Measurements from ENCODE around the gene COMMD10.
"Not testable (repeated sequence)": the region's sequence is repeated elsewhere in the genome, so short reads cannot be mapped to it uniquely, and the experiment has no call there.

The COMMD10 gene

DNA sequence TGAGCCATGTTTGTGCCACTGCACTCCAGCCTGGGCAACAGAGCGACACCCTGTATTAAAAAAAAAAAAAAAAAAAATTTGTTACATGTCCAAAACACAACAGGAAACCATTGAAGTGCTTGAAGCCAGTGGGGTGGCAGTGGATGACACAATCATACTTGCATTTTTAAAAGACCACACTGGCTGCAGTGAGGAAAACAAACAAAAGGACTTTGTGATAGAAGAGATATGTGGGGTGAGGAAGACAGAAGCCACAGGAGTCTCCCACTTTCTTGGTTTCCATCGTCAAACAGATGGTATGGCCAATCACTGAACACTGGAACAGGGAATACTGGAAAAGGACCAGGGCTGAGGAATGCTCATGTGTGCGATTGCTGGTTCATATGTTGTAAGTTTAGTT lies 20.9 kb upstream of the COMMD10 start:
- no peak overlapping the region for H3K4me3 ChIP-seq (ENCODE audit: low read depth, low read length)
- no peak for TF ChIP-seq MYC (IDR thresholded peaks at IDR 0.05; ENCODE audit: low read depth, low read length)
- TF ChIP-seq, protein P1, sequence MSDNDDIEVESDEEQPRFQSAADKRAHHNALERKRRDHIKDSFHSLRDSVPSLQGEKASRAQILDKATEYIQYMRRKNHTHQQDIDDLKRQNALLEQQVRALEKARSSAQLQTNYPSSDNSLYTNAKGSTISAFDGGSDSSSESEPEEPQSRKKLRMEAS (IDR thresholded peaks at IDR 0.05; ENCODE audit: low read depth, low read length) = no peak
- peak; percentile 15 for DNase-seq (ENCODE audit: low read depth)

DNA sequence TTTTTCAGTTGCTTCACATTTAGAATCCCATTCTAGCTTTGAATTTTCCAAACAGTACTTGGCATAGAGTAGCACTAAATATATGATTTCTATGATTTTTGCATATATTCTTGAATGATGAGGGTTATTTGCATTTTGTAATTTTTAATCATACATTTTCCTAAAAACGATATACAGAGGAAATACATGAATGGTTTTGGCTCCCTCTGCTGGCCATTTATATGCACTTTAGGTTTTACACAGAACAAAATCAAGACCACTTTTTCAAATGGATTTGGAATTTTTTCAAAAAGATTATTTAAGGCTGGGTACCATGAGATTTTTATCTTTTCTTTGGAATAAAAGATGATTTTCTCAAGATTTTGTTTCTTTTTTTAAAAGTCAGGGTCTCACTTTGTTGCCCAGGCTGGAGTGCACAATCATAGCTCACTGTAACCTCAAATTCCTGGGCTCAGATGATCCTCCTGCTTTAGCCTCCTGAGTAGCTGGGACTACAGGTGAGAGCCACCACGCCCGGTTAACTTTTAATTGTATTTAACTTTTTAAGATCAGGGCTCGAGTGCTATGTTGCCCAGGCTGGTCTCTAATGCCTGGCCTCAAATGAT lies 16.7 kb upstream of the COMMD10 start:
- no peak overlapping the region for H3K4me3 ChIP-seq (ENCODE audit: low read depth, low read length)
- DNase-seq (ENCODE audit: low read depth) = peak; percentile 70
- TF ChIP-seq POLR2A (IDR thresholded peaks at IDR 0.05; ENCODE audit: extremely low read depth, insufficient read length) = no peak
- TF ChIP-seq, protein P2, sequence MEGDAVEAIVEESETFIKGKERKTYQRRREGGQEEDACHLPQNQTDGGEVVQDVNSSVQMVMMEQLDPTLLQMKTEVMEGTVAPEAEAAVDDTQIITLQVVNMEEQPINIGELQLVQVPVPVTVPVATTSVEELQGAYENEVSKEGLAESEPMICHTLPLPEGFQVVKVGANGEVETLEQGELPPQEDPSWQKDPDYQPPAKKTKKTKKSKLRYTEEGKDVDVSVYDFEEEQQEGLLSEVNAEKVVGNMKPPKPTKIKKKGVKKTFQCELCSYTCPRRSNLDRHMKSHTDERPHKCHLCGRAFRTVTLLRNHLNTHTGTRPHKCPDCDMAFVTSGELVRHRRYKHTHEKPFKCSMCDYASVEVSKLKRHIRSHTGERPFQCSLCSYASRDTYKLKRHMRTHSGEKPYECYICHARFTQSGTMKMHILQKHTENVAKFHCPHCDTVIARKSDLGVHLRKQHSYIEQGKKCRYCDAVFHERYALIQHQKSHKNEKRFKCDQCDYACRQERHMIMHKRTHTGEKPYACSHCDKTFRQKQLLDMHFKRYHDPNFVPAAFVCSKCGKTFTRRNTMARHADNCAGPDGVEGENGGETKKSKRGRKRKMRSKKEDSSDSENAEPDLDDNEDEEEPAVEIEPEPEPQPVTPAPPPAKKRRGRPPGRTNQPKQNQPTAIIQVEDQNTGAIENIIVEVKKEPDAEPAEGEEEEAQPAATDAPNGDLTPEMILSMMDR (IDR thresholded peaks at IDR 0.05; ENCODE audit: low read depth, low read length) = peak; percentile 48
- TF ChIP-seq, protein P1 (IDR thresholded peaks at IDR 0.05; ENCODE audit: low read depth, low read length) = no peak

DNA sequence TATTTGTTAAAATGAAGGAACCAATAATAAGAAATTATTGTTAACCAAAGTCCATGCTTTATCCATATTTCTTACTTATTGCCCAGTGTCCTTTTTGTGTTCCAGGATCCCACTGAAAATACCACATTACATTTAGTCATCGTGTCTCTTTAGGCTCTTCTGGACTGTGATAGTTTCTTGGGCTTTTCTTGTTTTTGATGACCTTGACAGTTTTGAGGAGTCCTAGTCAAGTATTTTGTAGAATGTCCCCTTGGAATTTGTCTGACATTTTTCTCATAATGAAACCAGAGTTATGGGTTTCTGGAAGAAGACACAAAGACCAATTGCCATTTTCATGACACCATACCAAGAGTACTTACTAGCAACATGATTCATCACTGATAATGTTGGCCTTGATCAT lies 13.6 kb upstream of the COMMD10 start:
- no peak for TF ChIP-seq MYC (IDR thresholded peaks at IDR 0.05; ENCODE audit: low read depth, low read length)
- TF ChIP-seq POLR2A (IDR thresholded peaks at IDR 0.05; ENCODE audit: extremely low read depth, insufficient read length) = no peak
- DNase-seq (ENCODE audit: low read depth) = no peak
- H3K4me3 ChIP-seq (ENCODE audit: low read depth, low read length) = no peak overlapping the region

DNA sequence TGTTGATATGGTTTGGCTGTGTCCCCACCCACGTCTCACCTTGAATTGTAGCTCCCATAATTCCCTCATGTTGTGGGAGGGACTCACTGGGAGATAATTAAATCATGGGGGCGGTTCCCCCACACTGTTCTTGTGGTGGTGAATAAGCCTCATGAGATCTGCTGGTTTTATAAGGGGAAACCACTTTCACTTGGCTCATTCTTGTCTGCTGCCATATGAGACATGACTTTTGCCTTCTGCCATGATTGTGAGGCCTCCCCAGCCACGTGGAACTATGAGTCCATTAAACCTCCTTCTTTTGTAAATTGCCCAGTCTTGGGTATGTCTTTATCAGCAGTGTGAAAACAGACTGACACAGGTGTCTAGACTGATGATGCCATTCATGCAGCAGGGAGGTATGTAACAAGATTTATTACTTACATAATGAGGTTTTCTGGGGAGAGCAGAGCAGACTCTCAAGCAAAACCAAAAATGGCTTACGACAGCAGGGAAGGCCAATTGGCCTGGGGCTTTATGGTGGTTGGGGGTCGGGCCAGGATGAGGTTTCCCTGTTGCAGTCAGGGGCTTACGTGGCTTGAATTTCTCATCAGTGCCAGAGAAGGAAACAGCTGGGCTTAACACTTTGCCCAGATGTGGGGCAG lies 9.5 kb upstream of the COMMD10 start:
- no peak overlapping the region for H3K4me3 ChIP-seq (ENCODE audit: low read depth, low read length)
- TF ChIP-seq, protein P2 (IDR thresholded peaks at IDR 0.05; ENCODE audit: low read depth, low read length) = no peak
- peak; percentile 34 for DNase-seq (ENCODE audit: low read depth)

DNA sequence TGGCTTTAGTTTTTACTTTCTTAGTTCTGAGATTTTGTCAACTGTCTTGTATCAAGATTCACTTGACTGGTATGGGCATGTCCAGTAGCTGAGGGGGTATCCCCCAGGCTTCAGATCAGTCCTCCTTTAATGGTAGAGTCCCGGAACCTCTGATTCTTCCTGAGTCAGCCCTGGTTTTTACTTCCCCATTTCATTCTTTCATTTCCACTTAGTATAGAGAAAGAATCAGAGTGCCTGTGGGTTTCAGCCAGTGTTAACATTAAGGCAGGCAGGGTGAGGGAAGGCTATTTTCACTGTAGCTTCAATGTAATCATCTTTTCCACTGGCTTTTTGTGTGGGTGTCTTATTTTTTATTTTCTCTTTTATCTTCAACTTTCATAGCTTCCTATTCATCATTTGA lies 8.3 kb upstream of the COMMD10 start:
- H3K4me3 ChIP-seq (ENCODE audit: low read depth, low read length) = no peak overlapping the region
- DNase-seq (ENCODE audit: low read depth) = peak; percentile 54
- TF ChIP-seq, protein P1 (IDR thresholded peaks at IDR 0.05; ENCODE audit: low read depth, low read length) = no peak
- TF ChIP-seq MYC (IDR thresholded peaks at IDR 0.05; ENCODE audit: low read depth, low read length) (no peak), POLR2A (IDR thresholded peaks at IDR 0.05; ENCODE audit: extremely low read depth, insufficient read length) (no peak)
- TF ChIP-seq, protein P2 (IDR thresholded peaks at IDR 0.05; ENCODE audit: low read depth, low read length) = no peak

DNA sequence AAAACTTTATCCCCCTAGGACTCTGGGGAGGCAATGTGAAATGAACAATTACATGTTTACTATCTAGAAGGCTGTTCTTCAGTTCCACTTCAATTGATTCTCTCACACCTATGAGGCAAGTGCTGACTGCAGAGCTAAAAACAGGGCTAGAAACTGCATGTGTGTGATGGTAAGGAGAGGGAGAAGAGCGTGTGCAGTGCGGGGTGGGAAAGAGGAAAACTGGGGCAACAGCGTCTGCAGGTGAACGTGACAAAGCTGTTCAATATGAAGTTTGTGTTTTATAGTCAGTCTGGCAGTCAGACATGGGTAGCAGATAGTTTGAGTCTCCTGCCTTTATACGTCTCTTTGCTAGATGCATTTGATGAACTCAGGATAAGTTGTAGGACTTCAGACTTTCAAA lies 6.6 kb upstream of the COMMD10 start:
- no peak overlapping the region for H3K4me3 ChIP-seq (ENCODE audit: low read depth, low read length)
- DNase-seq (ENCODE audit: low read depth) = no peak
- TF ChIP-seq MYC (IDR thresholded peaks at IDR 0.05; ENCODE audit: low read depth, low read length) (no peak), POLR2A (IDR thresholded peaks at IDR 0.05; ENCODE audit: extremely low read depth, insufficient read length) (no peak)
- TF ChIP-seq, protein P2 (IDR thresholded peaks at IDR 0.05; ENCODE audit: low read depth, low read length) = no peak
- TF ChIP-seq, protein P1 (IDR thresholded peaks at IDR 0.05; ENCODE audit: low read depth, low read length) = no peak

DNA sequence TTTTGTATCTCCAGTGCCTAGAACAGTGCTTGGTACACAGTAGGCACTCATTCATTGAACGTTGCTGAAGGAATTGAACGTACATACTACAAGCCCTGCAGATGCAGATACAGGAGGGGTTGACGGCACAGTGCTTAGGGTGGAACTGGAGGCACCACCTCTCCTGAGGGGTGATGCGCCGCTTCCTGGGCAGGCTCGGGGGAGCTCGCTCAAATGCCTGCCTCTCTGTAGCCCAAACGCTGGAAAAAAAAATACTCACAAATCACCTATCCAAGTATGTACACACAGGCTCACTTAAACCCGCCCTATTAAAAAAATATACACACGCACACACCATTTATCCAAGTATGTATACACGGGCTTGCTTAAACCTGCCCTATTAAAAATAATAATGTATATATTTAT lies 536 bp upstream of the COMMD10 start:
- TF ChIP-seq, protein P2 (IDR thresholded peaks at IDR 0.05; ENCODE audit: low read depth, low read length) = no peak
- TF ChIP-seq, protein P1 (IDR thresholded peaks at IDR 0.05; ENCODE audit: low read depth, low read length) = no peak
- H3K4me3 ChIP-seq (ENCODE audit: low read depth, low read length) = peak overlapping the region; percentile 96
- DNase-seq (ENCODE audit: low read depth) = peak; percentile 56

DNA sequence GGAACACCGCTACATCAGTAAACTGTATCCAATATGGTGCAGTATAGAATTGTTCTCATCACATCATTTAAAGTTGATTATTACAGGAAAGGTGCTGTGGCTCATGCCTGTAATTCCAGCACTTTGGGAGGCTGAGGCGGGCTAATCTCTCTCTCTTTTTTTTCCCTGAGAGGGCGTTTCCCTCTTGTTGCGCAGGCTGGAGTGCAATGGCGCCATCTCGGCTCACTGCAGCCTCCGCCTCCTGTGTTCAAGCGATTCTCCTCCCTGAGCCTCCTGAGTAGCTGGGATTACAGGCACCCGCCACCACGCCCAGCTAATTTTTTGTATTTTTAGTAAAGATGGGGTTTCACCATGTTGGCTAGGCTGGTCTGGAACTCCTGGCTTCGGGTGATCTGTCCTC lies 1.5 kb downstream of the COMMD10 start:
- H3K4me3 ChIP-seq (ENCODE audit: low read depth, low read length) = peak overlapping the region; percentile 96

More for the DNA sequence above, 1.5 kb downstream of the COMMD10 start:
- not testable (repeated sequence) for DNase-seq (ENCODE audit: low read depth)
